HG02973 (cell line): ENCODE results near the gene GMPR.
"Not testable (repeated sequence)": the region's sequence is repeated elsewhere in the genome, so short reads cannot be mapped to it uniquely, and the experiment has no call there.

Source experiments
- ATAC-seq: cut with Tn5 transposase; IDR thresholded peaks from one replicate; pipeline ENCODE4 v1.9.1; 2021; ENCODE audit warnings: moderate library complexity; ENCODE audit not compliant: unreplicated experiment

The GMPR gene

GRCh38 chr6:16225062-16225731, 13.2 kb upstream of the GMPR start:
- not testable (repeated sequence) for ATAC-seq

- not testable (repeated sequence) for ATAC-seq
These were observed 12.0 kb upstream of the GMPR start for GRCh38 chr6:16226117-16227047.

GRCh38 chr6:16227048-16227562, 11.3 kb upstream of the GMPR start:
- no peak for ATAC-seq

GRCh38 chr6:16227605-16228004, 10.8 kb upstream of the GMPR start:
- ATAC-seq: no peak

- ATAC-seq: no peak
These were observed 10.3 kb upstream of the GMPR start for GRCh38 chr6:16228043-16228442.

GRCh38 chr6:16228709-16229665, 9.4 kb upstream of the GMPR start:
- ATAC-seq: no peak

- ATAC-seq: no peak
These were observed 8.7 kb upstream of the GMPR start for GRCh38 chr6:16229700-16230099.

GRCh38 chr6:16230953-16231352, 7.4 kb upstream of the GMPR start:
- ATAC-seq: no peak

GRCh38 chr6:16232086-16232485, 6.3 kb upstream of the GMPR start:
- ATAC-seq: no peak

GRCh38 chr6:16236009-16236501, 2.3 kb upstream of the GMPR start:
- ATAC-seq: no peak

GRCh38 chr6:16236631-16237199, 1.7 kb upstream of the GMPR start:
- peak; percentile 55 for ATAC-seq

- ATAC-seq: no peak
These were observed 1.1 kb upstream of the GMPR start for GRCh38 chr6:16237242-16237641.

- ATAC-seq: no peak
These were observed 793 bp downstream of the GMPR start for GRCh38 chr6:16238963-16239797.

GRCh38 chr6:16239798-16240123, 1.4 kb downstream of the GMPR start:
- no peak for ATAC-seq

GRCh38 chr6:16240589-16241320, 2.4 kb downstream of the GMPR start:
- ATAC-seq: no peak

GRCh38 chr6:16241321-16241689, 2.9 kb downstream of the GMPR start:
- no peak for ATAC-seq

- no peak for ATAC-seq
These were observed 4.7 kb downstream of the GMPR start for GRCh38 chr6:16243055-16243454.

- no peak for ATAC-seq
These were observed 5.3 kb downstream of the GMPR start for GRCh38 chr6:16243664-16244063.

GRCh38 chr6:16244446-16244845, 6.1 kb downstream of the GMPR start:
- ATAC-seq: no peak
